Esophagus muscularis mucosa (tissue), 4 donors: Measurements from ENCODE around the gene ZNRF2. TPM values are rescaled to one million over a fixed set of nuclear protein-coding genes. Genes with fewer than 3 reads are reported as not detected.
"Not testable (repeated sequence)": the region's sequence is repeated elsewhere in the genome, so short reads cannot be mapped to it uniquely, and the experiment has no call there.

Experiments
- DNase-seq: peaks from one replicate; pipeline ENCODE4 v3.0.0-alpha.2; 2017; ENCODE audit errors: extremely low spot score
- H3K27ac ChIP-seq, 4 donors: fragments of 200-600 bp; sonication (generic); replicated peaks in 1 of 4; 1 replicate in 3 of 4; 2 replicates in 1 of 4; pipeline ENCODE4 v1.5.1; 2016 to 2019; ENCODE audit warnings: mild to moderate bottlenecking in 1 of 4
- H3K27me3 ChIP-seq, 4 donors: fragments of 200-600 bp; sonication (generic); one replicate each; pipeline versions ENCODE4 v1.5.1 to v1.6.0; 2016 to 2019
- H3K36me3 ChIP-seq, 4 donors: fragments of 200-600 bp; sonication (generic); one replicate each; pipeline ENCODE4 v1.5.1; 2016 to 2019
- H3K4me1 ChIP-seq, 4 donors: fragments of 200-600 bp; sonication (generic); one replicate each; pipeline ENCODE4 v1.5.1; 2016 to 2019
- H3K4me3 ChIP-seq, 4 donors: fragments of 200-600 bp; sonication (generic); 1 replicate in 2 of 4; 2 replicates in 2 of 4; pipeline ENCODE4 v1.5.1; 2016 to 2019; ENCODE audit warnings: mild to moderate bottlenecking in 4 of 4, moderate library complexity in 1 of 4
- H3K9me3 ChIP-seq, 4 donors: fragments of 200-600 bp; sonication (generic); 1 replicate in 3 of 4; 2 replicates in 1 of 4; pipeline ENCODE4 v1.5.1; 2016 to 2019
- CTCF ChIP-seq, 3 experiments: fragments of 200-600 bp in 2 of 3; fragments of 450-650 bp in 1 of 3; sonication (generic) in 2 of 3; IDR thresholded peaks; one replicate each; pipeline ENCODE4 v1.5.1; 2017 to 2019; ENCODE audit warnings: antibody characterized with exemption in 3 of 3, mild to moderate bottlenecking in 2 of 3, moderate library complexity in 1 of 3
- EP300 ChIP-seq: sonication (generic); formaldehyde crosslinking; IDR thresholded peaks from one replicate; pipeline ENCODE4 v1.6.1; 2017; ENCODE audit warnings: antibody characterized with exemption
- POLR2A ChIP-seq: fragments of 450-650 bp; IDR thresholded peaks from one replicate; pipeline ENCODE4 v1.6.1; 2017; ENCODE audit warnings: antibody characterized with exemption, moderate library complexity, mild to moderate bottlenecking, low read depth
- POLR2AphosphoS5 ChIP-seq, 2 donors: sonication (generic); formaldehyde crosslinking; IDR thresholded peaks; one replicate each; pipeline ENCODE4 v1.6.1; 2017; ENCODE audit warnings: antibody characterized with exemption in 2 of 2
- WGBS: methylation state at CpG from one replicate; pipeline ENCODE4 v1.1.5; 2018; 5-methylcytosine and 5-hydroxymethylcytosine counted together
- intact Hi-C: fragments of 100-400 bp; cut with DNase I; formaldehyde crosslinking; loops from one replicate; pipeline ENCODE4 v1.15.1; 2023
- total RNA-seq, 4 donors: library from RNA; depleted of rRNA; stranded (reverse); fragments of >200 nt; gene quantifications; one replicate each; pipeline versions ENCODE4 v1.1.0 to v1.2.1, GENCODE V29; 2016

ZNRF2 gene
- total RNA-seq, 4 donors from 2014 or later: 16.9 to 23.5 (median 20.2) TPM

DNA sequence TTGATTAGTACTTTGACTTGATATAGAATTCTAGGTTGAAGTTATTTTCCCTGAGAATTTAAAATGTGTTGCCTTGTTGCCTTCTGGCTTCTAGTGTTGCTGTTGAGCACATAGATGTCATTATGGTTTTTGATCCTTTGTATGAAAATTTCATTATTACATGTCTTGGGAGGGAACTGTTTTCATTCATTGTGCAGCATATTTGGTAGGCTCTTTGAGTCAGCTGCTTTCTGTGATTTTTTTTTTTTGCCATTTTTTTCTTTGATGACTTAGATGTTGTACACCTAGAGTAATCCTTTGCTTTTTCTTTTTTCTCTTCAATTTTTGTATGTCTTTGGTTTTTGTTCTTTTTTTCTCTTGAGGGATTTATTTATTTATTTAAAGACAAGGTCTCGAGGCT, 13.1 kb downstream of the ZNRF2 start:
- intact Hi-C loops: not testable (repeated sequence)

GRCh38 chr7:30298409-30298808, 14.0 kb downstream of the ZNRF2 start:
- WGBS: 72% methylated on average over 3 of the region's 3 CpGs
- peaks cover 8 to 41% (median 32%) of the 10 kb centered on the region in 4 donors for H3K4me1 ChIP-seq
- intact Hi-C loops, H3K9me3 ChIP-seq, H3K36me3 ChIP-seq, H3K27me3 ChIP-seq, H3K27ac ChIP-seq, H3K4me3 ChIP-seq, DNase-seq: not testable (repeated sequence)

More for the DNA sequence above, 13.1 kb downstream of the ZNRF2 start:
- not testable (repeated sequence) for H3K4me3 ChIP-seq, DNase-seq, H3K36me3 ChIP-seq, H3K27me3 ChIP-seq, H3K27ac ChIP-seq, H3K9me3 ChIP-seq
- WGBS: 90% methylated on average over 1 of the region's 1 CpG
- peaks cover 8 to 41% (median 31%) of the 10 kb centered on the region in 4 donors for H3K4me1 ChIP-seq

- H3K4me1 ChIP-seq: peaks cover 18 to 49% (median 33%) of the 10 kb centered on the region in 4 donors
- intact Hi-C loops: no loop called here
- H3K9me3 ChIP-seq: no peaks in the 10 kb centered on the region
- no peak for TF ChIP-seq CTCF (IDR thresholded peaks at IDR 0.05)
- TF ChIP-seq EP300: no peak
- no peak for TF ChIP-seq POLR2A
- TF ChIP-seq POLR2AphosphoS5 (IDR thresholded peaks at IDR 0.05): no peak
- H3K27me3 ChIP-seq: no peaks in the 10 kb centered on the region
- 96% methylated on average over 7 of the region's 7 CpGs for WGBS
- no peak for DNase-seq
- H3K36me3 ChIP-seq: no peaks in the 10 kb centered on the region
- H3K27ac ChIP-seq: no peak overlapping the region
- no peak overlapping the region for H3K4me3 ChIP-seq
These were observed 17.4 kb downstream of the ZNRF2 start for GRCh38 chr7:30301751-30302150.

- no peak for DNase-seq
- Histone ChIP-seq H3K36me3 (no peaks in the 10 kb centered on the region), H3K4me3 (no peak overlapping the region), H3K4me1 (peaks cover 20 to 47% (median 30%) of the 10 kb centered on the region in 4 donors), H3K27me3 (no peaks in the 10 kb centered on the region), H3K27ac (no peak overlapping the region), H3K9me3 (no peaks in the 10 kb centered on the region)
- no peak for TF ChIP-seq CTCF (IDR thresholded peaks at IDR 0.05)
- no peak for TF ChIP-seq POLR2AphosphoS5 (IDR thresholded peaks at IDR 0.05)
- TF ChIP-seq EP300: no peak
- TF ChIP-seq POLR2A: no peak
- 91% methylated on average over 10 of the region's 10 CpGs for WGBS
- intact Hi-C loops: no loop called here
These were observed 18.4 kb downstream of the ZNRF2 start for GRCh38 chr7:30302656-30303311.

GRCh38 chr7:30303312-30304039, 19.1 kb downstream of the ZNRF2 start:
- Histone ChIP-seq H3K27me3 (no peaks in the 10 kb centered on the region), H3K27ac (no peak overlapping the region), H3K36me3 (no peaks in the 10 kb centered on the region), H3K4me1 (peaks cover 20 to 50% (median 33%) of the 10 kb centered on the region in 4 donors), H3K4me3 (no peak overlapping the region), H3K9me3 (no peaks in the 10 kb centered on the region)
- intact Hi-C loops: no loop called here
- TF ChIP-seq POLR2AphosphoS5 (IDR thresholded peaks at IDR 0.05): no peak
- TF ChIP-seq CTCF (IDR thresholded peaks at IDR 0.05): no peak
- TF ChIP-seq POLR2A: no peak
- no peak for TF ChIP-seq EP300
- no peak for DNase-seq
- WGBS: 95% methylated on average over 1 of the region's 1 CpG
